DND-41 (cell line): ENCODE results near the gene CACNA2D1.

Source experiments
- ATAC-seq: fragments of 200-7000 bp; cut with Tn5 transposase; 3 replicates; pipeline ENCODE4 v1.9.1; 2021; ENCODE audit warnings: low read depth; ENCODE audit not compliant: insufficient read depth
- DNase-seq: peaks from one replicate; pipeline ENCODE4 v3.0.0-alpha.2; 2020
- H2AFZ ChIP-seq: 2 replicates; pipeline ENCODE4 v1.6.0; 2012; ENCODE audit warnings: low read depth, low read length
- H3K27ac ChIP-seq: 2 replicates; pipeline ENCODE4 v1.5.1; 2012; ENCODE audit warnings: low read length, inconsistent platforms
- H3K27me3 ChIP-seq: fragments of 200-600 bp; sonication (generic); 2 replicates; pipeline ENCODE4 v1.6.0; 2012; ENCODE audit warnings: low read length, mild to moderate bottlenecking, inconsistent platforms; ENCODE audit not compliant: insufficient read depth, poor library complexity
- H3K36me3 ChIP-seq: 2 replicates; pipeline ENCODE4 v1.5.1; 2012; ENCODE audit warnings: low read length, inconsistent platforms; ENCODE audit not compliant: insufficient read depth
- H3K4me1 ChIP-seq: 2 replicates; pipeline ENCODE4 v1.5.1; 2012; ENCODE audit warnings: mild to moderate bottlenecking, low read length; ENCODE audit not compliant: insufficient read depth
- H3K4me2 ChIP-seq: 2 replicates; pipeline ENCODE4 v1.6.0; 2012; ENCODE audit warnings: mild to moderate bottlenecking, moderate library complexity, low read length, inconsistent platforms; ENCODE audit not compliant: insufficient read depth
- H3K4me3 ChIP-seq, 2 experiments: fragments of 200-600 bp in 1 of 2; shearing (Covaris generic) in 1 of 2; 2 replicates each; pipeline ENCODE4 v1.5.1; 2012 to 2016; ENCODE audit warnings: inconsistent platforms in 2 of 2, low read length in 2 of 2, mild to moderate bottlenecking in 2 of 2, low read depth in 1 of 2, moderate library complexity in 1 of 2
- H3K79me2 ChIP-seq: 2 replicates; pipeline ENCODE4 v1.6.0; 2012; ENCODE audit warnings: low read length, inconsistent platforms; ENCODE audit not compliant: insufficient read depth
- H3K9ac ChIP-seq: 2 replicates; pipeline ENCODE4 v1.6.0; 2012; ENCODE audit warnings: low read depth, mild to moderate bottlenecking, inconsistent platforms, low read length, moderate library complexity
- H3K9me3 ChIP-seq: 2 replicates; pipeline ENCODE4 v1.5.1; 2012; ENCODE audit warnings: low read length, moderate library complexity, mild to moderate bottlenecking, inconsistent platforms; ENCODE audit not compliant: insufficient read depth, severe bottlenecking
- H4K20me1 ChIP-seq: 2 replicates; pipeline ENCODE4 v1.6.0; 2012; ENCODE audit warnings: low read length; ENCODE audit not compliant: insufficient read depth
- EZH2 ChIP-seq: IDR thresholded peaks from 3 replicates; pipeline ENCODE4 v1.6.1; 2012; ENCODE audit warnings: borderline replicate concordance, low read depth, mild to moderate bottlenecking, moderate library complexity, low read length, inconsistent platforms; ENCODE audit not compliant: severe bottlenecking
- TF ChIP-seq, protein P1 (sequence below): IDR thresholded peaks from 2 replicates; pipeline ENCODE4 v1.5.1; 2012; ENCODE audit warnings: borderline replicate concordance, low read length, moderate library complexity, mild to moderate bottlenecking; ENCODE audit not compliant: poor library complexity, severe bottlenecking; ENCODE audit errors: extremely low read depth

CACNA2D1 gene

DNA sequence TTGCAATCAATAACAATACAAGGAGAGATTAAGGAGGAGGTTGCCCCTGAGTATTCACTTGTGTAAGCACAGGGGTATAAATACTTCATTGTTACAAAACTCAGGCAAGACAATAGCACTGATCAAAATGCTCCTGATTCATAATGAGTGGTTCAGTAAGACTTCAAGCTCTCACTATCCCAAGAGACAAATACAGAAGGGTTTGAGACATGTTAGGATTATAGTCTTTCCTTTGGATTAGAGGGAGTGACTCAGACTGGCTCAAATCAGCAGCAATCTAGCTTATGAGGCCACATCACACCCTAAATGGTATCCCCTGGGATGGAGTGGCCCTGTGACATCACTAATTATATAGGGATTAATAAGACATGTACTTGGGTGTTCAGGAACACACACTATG, 506.5 kb downstream of the CACNA2D1 start:
- no peak for ATAC-seq
- Histone ChIP-seq H3K4me3 (no peak overlapping the region), H3K4me1 (no peaks in the 10 kb centered on the region), H3K36me3 (no peaks in the 10 kb centered on the region), H4K20me1 (no peaks in the 10 kb centered on the region), H3K4me2 (no peak overlapping the region), H2AFZ (no peak overlapping the region), H3K9me3 (no peaks in the 10 kb centered on the region), H3K27me3 (no peaks in the 10 kb centered on the region), H3K79me2 (no peaks in the 10 kb centered on the region), H3K27ac (no peak overlapping the region), H3K9ac (no peak overlapping the region)
- no peak for DNase-seq
- no peak for TF ChIP-seq EZH2
- TF ChIP-seq, protein P1, sequence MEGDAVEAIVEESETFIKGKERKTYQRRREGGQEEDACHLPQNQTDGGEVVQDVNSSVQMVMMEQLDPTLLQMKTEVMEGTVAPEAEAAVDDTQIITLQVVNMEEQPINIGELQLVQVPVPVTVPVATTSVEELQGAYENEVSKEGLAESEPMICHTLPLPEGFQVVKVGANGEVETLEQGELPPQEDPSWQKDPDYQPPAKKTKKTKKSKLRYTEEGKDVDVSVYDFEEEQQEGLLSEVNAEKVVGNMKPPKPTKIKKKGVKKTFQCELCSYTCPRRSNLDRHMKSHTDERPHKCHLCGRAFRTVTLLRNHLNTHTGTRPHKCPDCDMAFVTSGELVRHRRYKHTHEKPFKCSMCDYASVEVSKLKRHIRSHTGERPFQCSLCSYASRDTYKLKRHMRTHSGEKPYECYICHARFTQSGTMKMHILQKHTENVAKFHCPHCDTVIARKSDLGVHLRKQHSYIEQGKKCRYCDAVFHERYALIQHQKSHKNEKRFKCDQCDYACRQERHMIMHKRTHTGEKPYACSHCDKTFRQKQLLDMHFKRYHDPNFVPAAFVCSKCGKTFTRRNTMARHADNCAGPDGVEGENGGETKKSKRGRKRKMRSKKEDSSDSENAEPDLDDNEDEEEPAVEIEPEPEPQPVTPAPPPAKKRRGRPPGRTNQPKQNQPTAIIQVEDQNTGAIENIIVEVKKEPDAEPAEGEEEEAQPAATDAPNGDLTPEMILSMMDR, result no peak

DNA sequence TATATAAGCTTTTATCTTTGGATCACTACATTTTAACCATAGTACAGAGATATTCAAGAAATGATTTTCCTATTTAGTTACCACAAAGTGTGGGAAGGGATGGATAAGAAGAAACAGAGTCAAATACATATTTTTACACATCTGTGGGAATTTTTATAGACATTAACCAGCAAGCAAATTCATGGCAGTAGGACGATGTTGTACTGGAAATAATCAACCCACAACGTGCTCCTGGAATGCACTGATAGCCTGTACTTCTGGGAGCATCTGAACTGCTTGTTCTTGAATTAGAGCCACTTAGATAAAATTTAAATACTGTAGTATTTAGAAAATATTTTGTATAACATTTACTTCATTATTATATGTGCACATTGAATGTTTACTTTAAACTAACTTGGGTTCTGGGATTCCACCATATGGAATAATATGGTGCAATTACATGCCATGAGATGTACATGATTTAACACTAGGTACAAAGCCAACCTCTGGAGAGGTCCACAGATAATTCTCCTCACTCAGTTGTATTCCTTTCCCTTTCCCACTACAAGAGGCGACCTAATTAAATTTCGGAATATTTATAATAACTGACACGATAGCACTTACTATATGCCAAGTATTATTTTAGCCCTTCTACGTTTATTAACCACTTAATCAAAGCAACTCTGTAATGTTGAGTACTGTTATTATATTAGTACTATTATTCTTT, 508.8 kb downstream of the CACNA2D1 start:
- Histone ChIP-seq H2AFZ (no peak overlapping the region), H3K36me3 (no peaks in the 10 kb centered on the region), H3K4me1 (no peaks in the 10 kb centered on the region), H3K27ac (no peak overlapping the region), H3K79me2 (no peaks in the 10 kb centered on the region), H3K9ac (no peak overlapping the region), H3K4me3 (no peak overlapping the region), H4K20me1 (no peaks in the 10 kb centered on the region), H3K27me3 (no peaks in the 10 kb centered on the region), H3K4me2 (no peak overlapping the region), H3K9me3 (no peaks in the 10 kb centered on the region)
- DNase-seq (no peak), ATAC-seq (no peak)
- TF ChIP-seq, protein P1, result no peak
- no peak for TF ChIP-seq EZH2

DNA sequence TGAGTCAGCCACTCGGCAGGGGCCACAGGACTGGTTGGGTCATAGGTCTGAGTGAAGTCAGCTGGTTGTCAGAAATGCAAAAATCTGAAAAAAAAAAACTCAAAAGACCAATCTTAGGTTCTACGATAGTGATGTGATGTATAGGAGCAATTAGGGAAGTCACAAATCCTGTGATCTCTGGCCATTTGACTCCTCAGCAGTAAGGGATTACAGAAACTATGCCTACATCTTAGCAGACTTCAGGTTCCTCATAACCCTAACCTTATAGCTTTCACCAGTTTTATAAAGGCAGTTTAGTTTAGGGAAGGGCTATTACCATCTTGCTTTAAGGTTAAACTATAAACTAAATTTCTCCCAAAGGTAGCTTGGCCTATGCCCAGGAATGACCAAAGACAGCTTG, 510.6 kb downstream of the CACNA2D1 start:
- no peaks in the 10 kb centered on the region for H3K79me2 ChIP-seq
- H3K4me2 ChIP-seq, result no peak overlapping the region
- H3K9ac ChIP-seq, result no peak overlapping the region
- DNase-seq, result no peak
- H3K9me3 ChIP-seq, result no peaks in the 10 kb centered on the region
- no peak overlapping the region for H2AFZ ChIP-seq
- no peaks in the 10 kb centered on the region for H3K4me1 ChIP-seq
- TF ChIP-seq, protein P1, result no peak
- no peak for TF ChIP-seq EZH2
- H3K27me3 ChIP-seq, result no peaks in the 10 kb centered on the region
- no peak overlapping the region for H3K27ac ChIP-seq
- no peak overlapping the region for H3K4me3 ChIP-seq
- ATAC-seq, result no peak
- H4K20me1 ChIP-seq, result no peaks in the 10 kb centered on the region
- no peaks in the 10 kb centered on the region for H3K36me3 ChIP-seq

DNA sequence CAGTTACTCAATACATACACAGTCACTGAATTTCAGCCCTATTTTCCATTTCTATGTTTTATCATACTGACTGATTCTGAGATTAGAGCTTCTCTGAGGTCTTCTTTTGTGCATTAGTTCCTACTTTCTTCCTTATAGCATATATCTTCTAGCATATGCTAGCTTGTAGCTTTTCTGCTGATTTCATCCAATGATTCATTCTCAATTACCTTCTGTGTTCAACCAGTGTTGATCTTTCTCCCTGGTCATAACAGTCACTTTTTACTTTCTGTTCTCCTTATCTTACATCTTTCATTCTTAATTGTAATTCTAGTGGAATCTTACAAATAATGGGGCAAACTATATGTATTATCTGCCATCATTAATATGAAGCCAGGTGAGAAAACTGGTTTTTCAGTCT, 514.2 kb downstream of the CACNA2D1 start:
- H3K79me2 ChIP-seq, result no peaks in the 10 kb centered on the region
- no peaks in the 10 kb centered on the region for H3K36me3 ChIP-seq
- H3K9ac ChIP-seq, result no peak overlapping the region
- H3K4me1 ChIP-seq, result no peaks in the 10 kb centered on the region
- no peak overlapping the region for H2AFZ ChIP-seq
- ATAC-seq, result no peak
- no peaks in the 10 kb centered on the region for H4K20me1 ChIP-seq
- no peak overlapping the region for H3K4me3 ChIP-seq
- DNase-seq, result no peak
- H3K9me3 ChIP-seq, result no peaks in the 10 kb centered on the region
- no peaks in the 10 kb centered on the region for H3K27me3 ChIP-seq
- no peak overlapping the region for H3K4me2 ChIP-seq
- no peak overlapping the region for H3K27ac ChIP-seq
- TF ChIP-seq, protein P1, result no peak
- TF ChIP-seq EZH2, result no peak
